DND-41 (cell line): ENCODE measurements around the gene CRELD1.

Experiments used
- ATAC-seq: fragments of 200-7000 bp; cut with Tn5 transposase; 3 replicates; pipeline ENCODE4 v1.9.1; 2021; ENCODE audit warnings: low read depth; ENCODE audit not compliant: insufficient read depth
- DNase-seq: peaks from one replicate; pipeline ENCODE4 v3.0.0-alpha.2; 2020
- H2AFZ ChIP-seq: 2 replicates; pipeline ENCODE4 v1.6.0; 2012; ENCODE audit warnings: low read depth, low read length
- H3K27ac ChIP-seq: 2 replicates; pipeline ENCODE4 v1.5.1; 2012; ENCODE audit warnings: low read length, inconsistent platforms
- H3K27me3 ChIP-seq: fragments of 200-600 bp; sonication (generic); 2 replicates; pipeline ENCODE4 v1.6.0; 2012; ENCODE audit warnings: low read length, mild to moderate bottlenecking, inconsistent platforms; ENCODE audit not compliant: insufficient read depth, poor library complexity
- H3K36me3 ChIP-seq: 2 replicates; pipeline ENCODE4 v1.5.1; 2012; ENCODE audit warnings: low read length, inconsistent platforms; ENCODE audit not compliant: insufficient read depth
- H3K4me1 ChIP-seq: 2 replicates; pipeline ENCODE4 v1.5.1; 2012; ENCODE audit warnings: mild to moderate bottlenecking, low read length; ENCODE audit not compliant: insufficient read depth
- H3K4me2 ChIP-seq: 2 replicates; pipeline ENCODE4 v1.6.0; 2012; ENCODE audit warnings: mild to moderate bottlenecking, moderate library complexity, low read length, inconsistent platforms; ENCODE audit not compliant: insufficient read depth
- H3K4me3 ChIP-seq, 2 experiments: fragments of 200-600 bp in 1 of 2; shearing (Covaris generic) in 1 of 2; 2 replicates each; pipeline ENCODE4 v1.5.1; 2012 to 2016; ENCODE audit warnings: inconsistent platforms in 2 of 2, low read length in 2 of 2, mild to moderate bottlenecking in 2 of 2, low read depth in 1 of 2, moderate library complexity in 1 of 2
- H3K79me2 ChIP-seq: 2 replicates; pipeline ENCODE4 v1.6.0; 2012; ENCODE audit warnings: low read length, inconsistent platforms; ENCODE audit not compliant: insufficient read depth
- H3K9ac ChIP-seq: 2 replicates; pipeline ENCODE4 v1.6.0; 2012; ENCODE audit warnings: low read depth, mild to moderate bottlenecking, inconsistent platforms, low read length, moderate library complexity
- H3K9me3 ChIP-seq: 2 replicates; pipeline ENCODE4 v1.5.1; 2012; ENCODE audit warnings: low read length, moderate library complexity, mild to moderate bottlenecking, inconsistent platforms; ENCODE audit not compliant: insufficient read depth, severe bottlenecking
- H4K20me1 ChIP-seq: 2 replicates; pipeline ENCODE4 v1.6.0; 2012; ENCODE audit warnings: low read length; ENCODE audit not compliant: insufficient read depth
- EZH2 ChIP-seq: IDR thresholded peaks from 3 replicates; pipeline ENCODE4 v1.6.1; 2012; ENCODE audit warnings: borderline replicate concordance, low read depth, mild to moderate bottlenecking, moderate library complexity, low read length, inconsistent platforms; ENCODE audit not compliant: severe bottlenecking
- TF ChIP-seq, protein P1 (sequence below): IDR thresholded peaks from 2 replicates; pipeline ENCODE4 v1.5.1; 2012; ENCODE audit warnings: borderline replicate concordance, low read length, moderate library complexity, mild to moderate bottlenecking; ENCODE audit not compliant: poor library complexity, severe bottlenecking; ENCODE audit errors: extremely low read depth

CRELD1 gene

DNA sequence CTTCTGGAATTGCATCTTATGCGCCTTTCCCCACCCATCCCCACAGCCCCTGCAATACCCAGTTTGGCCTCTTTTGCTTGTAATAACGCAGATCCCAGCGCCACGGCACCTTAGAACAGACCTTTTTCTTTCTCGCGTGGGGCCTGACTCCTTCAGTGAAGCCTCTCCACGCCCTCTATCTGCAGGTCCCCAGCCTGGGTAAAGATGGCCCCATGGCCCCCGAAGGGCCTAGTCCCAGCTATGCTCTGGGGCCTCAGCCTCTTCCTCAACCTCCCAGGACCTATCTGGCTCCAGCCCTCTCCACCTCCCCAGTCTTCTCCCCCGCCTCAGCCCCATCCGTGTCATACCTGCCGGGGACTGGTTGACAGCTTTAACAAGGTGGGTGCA, 594 bp downstream of the CRELD1 start:
- peak overlapping the region; percentile 65 to 77 for H3K4me3 ChIP-seq
- H2AFZ ChIP-seq = peak overlapping the region; percentile 81
- H3K9ac ChIP-seq = peak overlapping the region; percentile 85
- H3K27me3 ChIP-seq = no peaks in the 10 kb centered on the region
- peak overlapping the region; percentile 95 for H3K27ac ChIP-seq
- peaks cover 15% of the 10 kb centered on the region for H3K36me3 ChIP-seq
- no peaks in the 10 kb centered on the region for H3K9me3 ChIP-seq
- no peaks in the 10 kb centered on the region for H4K20me1 ChIP-seq
- TF ChIP-seq, protein P1, sequence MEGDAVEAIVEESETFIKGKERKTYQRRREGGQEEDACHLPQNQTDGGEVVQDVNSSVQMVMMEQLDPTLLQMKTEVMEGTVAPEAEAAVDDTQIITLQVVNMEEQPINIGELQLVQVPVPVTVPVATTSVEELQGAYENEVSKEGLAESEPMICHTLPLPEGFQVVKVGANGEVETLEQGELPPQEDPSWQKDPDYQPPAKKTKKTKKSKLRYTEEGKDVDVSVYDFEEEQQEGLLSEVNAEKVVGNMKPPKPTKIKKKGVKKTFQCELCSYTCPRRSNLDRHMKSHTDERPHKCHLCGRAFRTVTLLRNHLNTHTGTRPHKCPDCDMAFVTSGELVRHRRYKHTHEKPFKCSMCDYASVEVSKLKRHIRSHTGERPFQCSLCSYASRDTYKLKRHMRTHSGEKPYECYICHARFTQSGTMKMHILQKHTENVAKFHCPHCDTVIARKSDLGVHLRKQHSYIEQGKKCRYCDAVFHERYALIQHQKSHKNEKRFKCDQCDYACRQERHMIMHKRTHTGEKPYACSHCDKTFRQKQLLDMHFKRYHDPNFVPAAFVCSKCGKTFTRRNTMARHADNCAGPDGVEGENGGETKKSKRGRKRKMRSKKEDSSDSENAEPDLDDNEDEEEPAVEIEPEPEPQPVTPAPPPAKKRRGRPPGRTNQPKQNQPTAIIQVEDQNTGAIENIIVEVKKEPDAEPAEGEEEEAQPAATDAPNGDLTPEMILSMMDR = no peak
- TF ChIP-seq EZH2 = no peak
- peaks cover 12% of the 10 kb centered on the region for H3K79me2 ChIP-seq
- H3K4me1 ChIP-seq = peaks cover 40% of the 10 kb centered on the region
- DNase-seq (no peak), ATAC-seq (no peak)
- H3K4me2 ChIP-seq = peak overlapping the region; percentile 94

DNA sequence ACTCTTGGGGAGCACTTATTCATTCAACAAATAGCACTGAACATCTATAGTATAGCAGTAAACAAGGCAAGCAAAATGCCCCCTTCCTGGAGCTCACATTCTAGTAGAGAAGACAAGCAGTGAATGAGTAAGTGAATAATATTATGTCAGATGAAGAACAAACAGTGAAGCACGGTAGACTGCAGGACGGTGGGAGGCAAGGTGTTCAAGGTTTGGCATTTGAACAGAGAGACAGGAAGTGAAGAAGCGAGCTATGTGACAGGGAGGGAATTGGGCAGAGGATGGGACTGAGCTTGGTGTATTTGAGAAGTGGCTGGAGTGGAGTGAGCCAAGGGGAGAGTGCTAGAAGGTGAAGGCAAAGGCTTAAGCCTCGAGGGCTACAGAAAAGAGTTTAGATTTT, 1.4 kb downstream of the CRELD1 start:
- Histone ChIP-seq H3K4me3 (peak overlapping the region in 1 of 2 experiments; percentile 77; a peak in 2 of 4 replicates), H3K36me3 (peaks cover 15% of the 10 kb centered on the region), H3K4me1 (peaks cover 40% of the 10 kb centered on the region), H4K20me1 (no peaks in the 10 kb centered on the region), H3K9ac (peak overlapping the region; percentile 85; the same call in 1 of the 2 replicates), H2AFZ (no peak overlapping the region), H3K27ac (peak overlapping the region; percentile 40; the same call in 1 of the 2 replicates), H3K4me2 (peak overlapping the region; percentile 94), H3K27me3 (no peaks in the 10 kb centered on the region), H3K79me2 (peaks cover 12% of the 10 kb centered on the region), H3K9me3 (no peaks in the 10 kb centered on the region)
- ATAC-seq = no peak
- TF ChIP-seq, protein P1 = no peak
- no peak for TF ChIP-seq EZH2
- DNase-seq = no peak

DNA sequence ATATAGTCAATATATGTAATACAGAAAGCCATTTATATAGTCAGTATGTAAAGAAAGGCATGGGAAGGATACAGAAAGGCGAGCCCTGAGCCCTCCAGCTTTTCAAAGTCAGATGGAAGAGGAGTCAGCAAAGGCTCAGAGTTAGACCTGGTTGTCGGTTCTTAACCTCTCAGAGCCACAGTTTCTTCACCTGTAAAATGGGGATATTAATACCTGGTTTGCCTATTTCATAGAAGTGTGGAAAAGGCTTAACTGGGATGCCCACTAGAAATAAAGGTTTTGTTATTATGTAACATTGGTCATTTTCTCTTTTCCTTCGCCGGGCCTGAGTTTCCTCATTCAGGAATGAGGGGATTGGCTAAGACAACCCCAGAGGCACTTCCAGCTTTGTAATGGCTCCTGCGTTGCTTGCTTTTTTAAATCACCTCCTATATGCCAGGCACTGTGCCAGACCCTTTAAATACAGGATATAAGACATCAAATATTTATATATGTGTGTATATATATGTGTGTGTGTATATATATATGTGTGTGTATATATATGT, 2.4 kb downstream of the CRELD1 start:
- Histone ChIP-seq H3K36me3 (peaks cover 19% of the 10 kb centered on the region), H3K4me1 (peaks cover 40% of the 10 kb centered on the region), H3K9me3 (no peaks in the 10 kb centered on the region), H4K20me1 (no peaks in the 10 kb centered on the region), H3K4me2 (0 out of 2 replicates have a peak overlapping the region, but pooled peaks have one; percentile 94), H3K27me3 (no peaks in the 10 kb centered on the region), H3K27ac (no peak overlapping the region), H3K4me3 (no peak overlapping the region), H2AFZ (no peak overlapping the region), H3K79me2 (peaks cover 12% of the 10 kb centered on the region), H3K9ac (no peak overlapping the region)
- no peak for TF ChIP-seq EZH2
- TF ChIP-seq, protein P1 = no peak
- ATAC-seq (no peak), DNase-seq (no peak)
